Ammon's horn (tissue), 1 donor: Measurements from ENCODE around the gene TET2.

Source experiments
- DNase-seq: peaks from one replicate; pipeline ENCODE4 v3.0.0-alpha.2; 2016; ENCODE audit warnings: low spot score

Gene TET2

DNA sequence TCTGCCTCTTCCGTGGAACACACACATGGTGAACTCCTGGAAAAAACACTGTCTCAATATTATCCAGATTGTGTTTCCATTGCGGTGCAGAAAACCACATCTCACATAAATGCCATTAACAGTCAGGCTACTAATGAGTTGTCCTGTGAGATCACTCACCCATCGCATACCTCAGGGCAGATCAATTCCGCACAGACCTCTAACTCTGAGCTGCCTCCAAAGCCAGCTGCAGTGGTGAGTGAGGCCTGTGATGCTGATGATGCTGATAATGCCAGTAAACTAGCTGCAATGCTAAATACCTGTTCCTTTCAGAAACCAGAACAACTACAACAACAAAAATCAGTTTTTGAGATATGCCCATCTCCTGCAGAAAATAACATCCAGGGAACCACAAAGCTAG lies 87.9 kb downstream of the TET2 start:
- DNase-seq = no peak

DNA sequence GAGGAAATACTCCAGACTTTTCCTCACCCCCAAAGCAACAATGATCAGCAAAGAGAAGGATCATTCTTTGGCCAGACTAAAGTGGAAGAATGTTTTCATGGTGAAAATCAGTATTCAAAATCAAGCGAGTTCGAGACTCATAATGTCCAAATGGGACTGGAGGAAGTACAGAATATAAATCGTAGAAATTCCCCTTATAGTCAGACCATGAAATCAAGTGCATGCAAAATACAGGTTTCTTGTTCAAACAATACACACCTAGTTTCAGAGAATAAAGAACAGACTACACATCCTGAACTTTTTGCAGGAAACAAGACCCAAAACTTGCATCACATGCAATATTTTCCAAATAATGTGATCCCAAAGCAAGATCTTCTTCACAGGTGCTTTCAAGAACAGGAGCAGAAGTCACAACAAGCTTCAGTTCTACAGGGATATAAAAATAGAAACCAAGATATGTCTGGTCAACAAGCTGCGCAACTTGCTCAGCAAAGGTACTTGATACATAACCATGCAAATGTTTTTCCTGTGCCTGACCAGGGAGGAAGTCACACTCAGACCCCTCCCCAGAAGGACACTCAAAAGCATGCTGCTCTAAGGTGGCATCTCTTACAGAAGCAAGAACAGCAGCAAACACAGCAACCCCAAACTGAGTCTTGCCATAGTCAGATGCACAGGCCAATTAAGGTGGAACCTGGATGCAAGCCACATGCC lies 89.7 kb downstream of the TET2 start:
- DNase-seq = no peak

DNA sequence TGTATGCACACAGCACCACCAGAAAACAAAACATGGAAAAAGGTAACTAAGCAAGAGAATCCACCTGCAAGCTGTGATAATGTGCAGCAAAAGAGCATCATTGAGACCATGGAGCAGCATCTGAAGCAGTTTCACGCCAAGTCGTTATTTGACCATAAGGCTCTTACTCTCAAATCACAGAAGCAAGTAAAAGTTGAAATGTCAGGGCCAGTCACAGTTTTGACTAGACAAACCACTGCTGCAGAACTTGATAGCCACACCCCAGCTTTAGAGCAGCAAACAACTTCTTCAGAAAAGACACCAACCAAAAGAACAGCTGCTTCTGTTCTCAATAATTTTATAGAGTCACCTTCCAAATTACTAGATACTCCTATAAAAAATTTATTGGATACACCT lies 90.2 kb downstream of the TET2 start:
- no peak for DNase-seq

DNA sequence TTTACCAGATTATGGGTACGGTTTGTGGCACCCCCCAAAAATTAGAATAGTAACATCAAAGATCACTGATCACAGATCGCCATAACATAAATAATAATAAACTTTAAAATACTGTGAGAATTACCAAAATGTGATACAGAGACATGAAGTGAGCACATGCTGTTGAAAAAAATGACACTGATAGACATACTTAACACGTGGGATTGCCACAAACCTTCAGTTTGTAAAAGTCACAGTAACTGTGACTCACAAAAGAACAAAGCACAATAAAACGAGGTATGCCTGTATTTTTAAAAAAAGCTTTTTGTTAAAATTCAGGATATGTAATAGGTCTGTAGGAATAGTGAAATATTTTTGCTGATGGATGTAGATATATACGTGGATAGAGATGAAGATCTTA lies 93.4 kb downstream of the TET2 start:
- no peak for DNase-seq

DNA sequence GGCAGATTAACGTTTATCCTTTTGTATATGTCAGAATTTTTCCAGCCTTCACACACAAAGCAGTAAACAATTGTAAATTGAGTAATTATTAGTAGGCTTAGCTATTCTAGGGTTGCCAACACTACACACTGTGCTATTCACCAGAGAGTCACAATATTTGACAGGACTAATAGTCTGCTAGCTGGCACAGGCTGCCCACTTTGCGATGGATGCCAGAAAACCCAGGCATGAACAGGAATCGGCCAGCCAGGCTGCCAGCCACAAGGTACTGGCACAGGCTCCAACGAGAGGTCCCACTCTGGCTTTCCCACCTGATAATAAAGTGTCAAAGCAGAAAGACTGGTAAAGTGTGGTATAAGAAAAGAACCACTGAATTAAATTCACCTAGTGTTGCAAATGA lies 94.8 kb downstream of the TET2 start:
- peak; percentile 87 for DNase-seq

DNA sequence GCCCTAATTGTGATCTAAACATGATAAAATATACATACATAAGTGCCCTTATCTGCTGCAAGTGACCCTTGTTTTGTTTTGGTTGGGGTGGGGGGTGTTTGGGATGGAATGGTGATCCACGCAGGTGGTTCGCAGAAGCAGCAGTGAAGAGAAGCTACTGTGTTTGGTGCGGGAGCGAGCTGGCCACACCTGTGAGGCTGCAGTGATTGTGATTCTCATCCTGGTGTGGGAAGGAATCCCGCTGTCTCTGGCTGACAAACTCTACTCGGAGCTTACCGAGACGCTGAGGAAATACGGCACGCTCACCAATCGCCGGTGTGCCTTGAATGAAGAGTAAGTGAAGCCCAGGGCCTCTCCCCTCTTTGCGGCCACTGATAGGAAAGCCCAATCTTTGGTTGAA lies 96.8 kb downstream of the TET2 start:
- DNase-seq = no peak

DNA sequence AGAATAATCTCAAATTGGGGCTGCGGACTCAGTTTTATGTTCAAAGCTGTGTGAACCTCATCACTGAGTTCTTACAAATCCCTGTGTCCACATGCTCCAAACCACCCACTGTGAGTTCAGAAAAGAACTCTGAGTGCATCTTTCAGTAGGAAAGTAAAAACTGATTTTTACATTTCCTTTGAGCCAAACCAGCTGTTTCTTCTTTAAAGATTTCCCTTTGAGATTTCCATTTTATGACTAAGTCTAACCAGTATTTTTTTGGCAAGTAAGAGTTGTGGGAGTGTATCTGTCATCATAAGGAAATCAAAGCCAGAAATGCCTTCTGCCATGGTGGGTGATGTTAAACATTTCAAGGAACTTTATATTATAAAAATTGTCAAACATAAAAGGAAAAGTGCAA lies 100.0 kb downstream of the TET2 start:
- no peak for DNase-seq

DNA sequence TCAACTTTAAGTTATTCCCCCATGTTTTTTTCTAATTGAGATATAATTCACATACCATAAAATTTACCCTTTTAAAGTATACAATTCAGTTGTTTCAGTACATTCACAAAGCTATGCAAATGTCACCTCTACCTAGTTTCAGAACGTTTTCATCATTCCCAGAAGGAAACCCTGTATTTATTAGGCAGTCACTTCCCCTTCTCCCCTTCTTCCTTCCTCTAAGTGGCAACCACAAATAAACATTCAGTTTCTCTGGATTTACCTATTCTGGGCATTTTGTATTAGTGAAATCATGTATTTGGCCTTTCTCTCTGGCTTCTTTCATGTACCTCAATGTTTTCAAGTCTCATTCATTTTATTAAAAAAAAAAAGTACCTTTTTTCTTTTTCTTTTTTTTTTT lies 101.9 kb downstream of the TET2 start:
- DNase-seq = no peak

DNA sequence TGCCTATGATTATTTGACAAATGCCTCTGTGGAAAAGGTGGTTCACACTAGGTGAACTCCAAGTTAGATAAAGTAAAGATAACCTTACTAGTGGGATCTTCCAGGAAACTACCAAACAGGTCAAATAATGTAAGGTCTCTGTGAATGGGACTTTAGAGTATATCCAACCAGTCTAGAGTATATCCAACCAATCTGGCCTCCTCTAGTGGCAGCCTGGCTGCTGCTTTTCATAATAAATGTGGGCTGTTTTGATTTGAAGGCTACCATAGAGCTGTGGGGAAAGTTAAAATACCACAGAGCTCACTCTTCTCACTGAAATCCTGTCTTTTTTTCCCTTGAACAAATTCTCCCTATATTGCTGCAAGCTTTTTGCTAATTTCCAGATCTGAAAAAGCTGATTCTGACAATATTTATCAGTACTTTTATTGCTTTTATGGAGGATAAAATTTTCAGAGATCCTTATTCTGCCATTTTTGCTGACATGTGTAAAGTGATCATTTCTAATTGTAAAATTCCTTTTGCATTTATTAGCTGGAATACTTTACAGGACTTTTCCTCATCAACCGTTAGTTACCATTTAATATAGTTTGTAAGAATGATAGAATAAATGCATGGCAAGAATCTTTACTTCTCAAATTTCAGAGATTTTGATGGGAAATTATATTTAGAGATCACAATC lies 111.3 kb downstream of the TET2 start:
- DNase-seq = no peak

DNA sequence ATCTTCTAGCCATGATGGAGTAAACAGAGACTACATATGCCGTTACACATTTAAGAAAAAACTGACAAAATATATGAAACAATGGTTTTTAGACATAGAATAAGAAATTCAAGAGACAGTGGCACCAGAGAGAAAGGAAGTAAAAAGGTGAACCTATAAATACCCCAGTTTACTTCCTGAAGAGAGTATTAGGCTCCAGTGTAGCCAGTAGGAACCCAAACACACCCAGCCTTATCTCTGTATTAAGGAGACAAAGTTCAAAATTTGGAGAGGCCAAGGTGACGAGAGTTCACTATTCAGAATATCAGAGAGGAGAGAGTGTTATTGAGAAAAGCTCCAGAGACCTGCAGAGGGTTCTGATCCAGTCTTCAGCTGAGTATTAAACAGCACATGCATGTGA lies 119.0 kb downstream of the TET2 start:
- no peak for DNase-seq

DNA sequence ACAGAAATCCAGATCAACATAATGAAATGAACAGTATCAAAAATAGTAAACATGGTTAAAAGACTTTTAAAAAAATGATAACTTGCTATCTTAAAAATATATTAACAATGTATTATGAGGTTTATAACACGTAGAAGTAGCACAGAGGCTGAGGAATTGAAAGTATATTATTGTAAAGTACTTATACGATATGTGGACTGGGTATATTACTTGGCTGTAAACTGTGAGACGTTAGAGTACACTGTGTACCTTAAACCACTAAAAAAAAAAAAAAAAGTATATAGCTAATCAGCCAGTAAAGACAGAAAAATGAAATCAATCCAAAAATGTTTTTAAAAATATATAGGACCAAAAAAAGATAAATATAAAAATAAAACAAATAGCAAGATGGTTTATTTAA lies 120.6 kb downstream of the TET2 start:
- DNase-seq = no peak

DNA sequence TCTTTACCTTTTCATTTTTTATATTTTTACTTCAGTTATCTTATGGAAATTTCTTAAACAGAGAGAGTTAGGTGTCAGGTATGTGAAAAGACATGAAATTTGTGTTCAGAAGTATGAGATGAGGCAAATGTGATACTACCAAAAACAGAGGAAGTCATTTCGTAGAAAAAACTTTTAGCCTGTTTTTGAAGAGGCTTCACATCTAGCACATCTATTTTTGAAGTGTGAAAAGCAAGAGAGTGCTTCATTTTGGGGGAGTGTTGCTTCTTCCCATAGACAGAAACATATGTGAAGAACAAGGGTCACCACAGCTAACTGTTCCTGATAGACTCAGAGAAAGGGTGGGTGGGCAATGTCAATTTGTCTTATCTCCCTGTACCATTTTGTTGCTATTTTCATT lies 125.3 kb downstream of the TET2 start:
- no peak for DNase-seq

DNA sequence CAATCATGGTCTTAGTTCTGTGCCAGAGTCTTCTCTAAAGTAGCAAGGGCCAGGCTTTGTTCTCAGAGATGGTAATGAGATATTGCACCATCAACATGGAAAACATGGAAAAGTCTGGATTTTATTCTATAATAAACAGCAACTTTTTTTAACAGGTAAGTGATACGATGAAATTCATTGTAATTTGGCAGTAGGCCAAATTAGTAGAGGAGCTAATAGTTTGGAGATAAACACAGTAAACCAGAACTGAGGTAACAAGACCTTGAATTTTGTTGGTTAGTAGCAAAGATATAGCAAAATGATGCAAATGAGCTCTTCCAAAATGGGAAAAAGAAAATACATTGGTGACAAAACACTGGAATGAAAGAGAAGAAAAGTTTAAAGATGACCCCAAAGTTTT lies 126.6 kb downstream of the TET2 start:
- DNase-seq = no peak

DNA sequence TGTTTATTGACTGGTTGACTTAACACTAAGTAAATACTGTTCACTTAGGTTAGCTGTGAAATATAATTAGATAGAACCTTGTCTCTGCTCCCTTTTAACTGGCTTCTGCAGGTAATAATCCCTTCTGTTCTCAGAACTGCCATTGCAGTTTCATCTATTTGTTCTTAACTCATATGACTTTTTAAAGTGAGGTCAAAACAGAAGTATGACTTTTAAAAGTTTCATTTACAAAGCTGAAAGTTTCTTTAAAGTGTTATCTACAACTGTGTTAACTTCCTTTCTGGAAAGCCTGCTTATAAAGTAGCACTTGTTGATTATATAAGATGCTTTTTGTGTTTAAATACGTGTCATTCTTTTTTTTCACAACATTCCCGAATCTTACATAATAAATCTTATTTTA lies 127.4 kb downstream of the TET2 start:
- DNase-seq = no peak

DNA sequence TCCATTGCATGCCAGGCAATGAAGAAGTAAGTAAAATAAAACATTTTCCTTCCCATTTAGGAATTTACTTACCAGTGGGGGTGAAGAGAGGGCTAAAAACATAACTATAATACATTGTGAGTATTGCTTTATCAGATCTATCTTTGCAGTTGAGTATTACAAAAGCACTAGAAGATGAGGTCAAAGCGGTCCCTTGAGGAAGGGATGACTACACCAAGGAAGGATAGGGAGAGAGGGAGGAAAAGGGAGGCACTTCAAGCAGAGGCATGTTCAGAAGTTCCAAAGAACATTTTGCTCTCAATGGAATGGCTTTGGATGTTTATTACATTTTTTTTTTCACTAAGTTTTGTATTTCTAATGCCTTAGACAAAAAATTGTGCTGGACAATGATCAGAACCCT lies 127.8 kb downstream of the TET2 start:
- DNase-seq = no peak

DNA sequence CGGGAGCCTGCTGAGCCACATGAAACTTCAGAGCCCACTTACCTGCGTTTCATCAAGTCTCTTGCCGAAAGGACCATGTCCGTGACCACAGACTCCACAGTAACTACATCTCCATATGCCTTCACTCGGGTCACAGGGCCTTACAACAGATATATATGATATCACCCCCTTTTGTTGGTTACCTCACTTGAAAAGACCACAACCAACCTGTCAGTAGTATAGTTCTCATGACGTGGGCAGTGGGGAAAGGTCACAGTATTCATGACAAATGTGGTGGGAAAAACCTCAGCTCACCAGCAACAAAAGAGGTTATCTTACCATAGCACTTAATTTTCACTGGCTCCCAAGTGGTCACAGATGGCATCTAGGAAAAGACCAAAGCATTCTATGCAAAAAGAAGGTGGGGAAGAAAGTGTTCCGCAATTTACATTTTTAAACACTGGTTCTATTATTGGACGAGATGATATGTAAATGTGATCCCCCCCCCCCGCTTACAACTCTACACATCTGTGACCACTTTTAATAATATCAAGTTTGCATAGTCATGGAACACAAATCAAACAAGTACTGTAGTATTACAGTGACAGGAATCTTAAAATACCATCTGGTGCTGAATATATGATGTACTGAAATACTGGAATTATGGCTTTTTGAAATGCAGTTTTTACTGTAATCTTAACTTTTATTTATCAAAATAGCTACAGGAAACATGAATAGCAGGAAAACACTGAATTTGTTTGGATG lies 129.9 kb downstream of the TET2 start:
- DNase-seq = no peak

DNA sequence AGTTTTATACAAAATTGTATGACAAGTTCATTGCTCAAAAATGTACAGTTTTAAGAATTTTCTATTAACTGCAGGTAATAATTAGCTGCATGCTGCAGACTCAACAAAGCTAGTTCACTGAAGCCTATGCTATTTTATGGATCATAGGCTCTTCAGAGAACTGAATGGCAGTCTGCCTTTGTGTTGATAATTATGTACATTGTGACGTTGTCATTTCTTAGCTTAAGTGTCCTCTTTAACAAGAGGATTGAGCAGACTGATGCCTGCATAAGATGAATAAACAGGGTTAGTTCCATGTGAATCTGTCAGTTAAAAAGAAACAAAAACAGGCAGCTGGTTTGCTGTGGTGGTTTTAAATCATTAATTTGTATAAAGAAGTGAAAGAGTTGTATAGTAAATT lies 131.0 kb downstream of the TET2 start:
- no peak for DNase-seq

DNA sequence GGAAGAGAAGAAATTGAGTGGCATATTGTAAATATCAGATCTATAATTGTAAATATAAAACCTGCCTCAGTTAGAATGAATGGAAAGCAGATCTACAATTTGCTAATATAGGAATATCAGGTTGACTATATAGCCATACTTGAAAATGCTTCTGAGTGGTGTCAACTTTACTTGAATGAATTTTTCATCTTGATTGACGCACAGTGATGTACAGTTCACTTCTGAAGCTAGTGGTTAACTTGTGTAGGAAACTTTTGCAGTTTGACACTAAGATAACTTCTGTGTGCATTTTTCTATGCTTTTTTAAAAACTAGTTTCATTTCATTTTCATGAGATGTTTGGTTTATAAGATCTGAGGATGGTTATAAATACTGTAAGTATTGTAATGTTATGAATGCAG lies 132.6 kb downstream of the TET2 start:
- no peak for DNase-seq

DNA sequence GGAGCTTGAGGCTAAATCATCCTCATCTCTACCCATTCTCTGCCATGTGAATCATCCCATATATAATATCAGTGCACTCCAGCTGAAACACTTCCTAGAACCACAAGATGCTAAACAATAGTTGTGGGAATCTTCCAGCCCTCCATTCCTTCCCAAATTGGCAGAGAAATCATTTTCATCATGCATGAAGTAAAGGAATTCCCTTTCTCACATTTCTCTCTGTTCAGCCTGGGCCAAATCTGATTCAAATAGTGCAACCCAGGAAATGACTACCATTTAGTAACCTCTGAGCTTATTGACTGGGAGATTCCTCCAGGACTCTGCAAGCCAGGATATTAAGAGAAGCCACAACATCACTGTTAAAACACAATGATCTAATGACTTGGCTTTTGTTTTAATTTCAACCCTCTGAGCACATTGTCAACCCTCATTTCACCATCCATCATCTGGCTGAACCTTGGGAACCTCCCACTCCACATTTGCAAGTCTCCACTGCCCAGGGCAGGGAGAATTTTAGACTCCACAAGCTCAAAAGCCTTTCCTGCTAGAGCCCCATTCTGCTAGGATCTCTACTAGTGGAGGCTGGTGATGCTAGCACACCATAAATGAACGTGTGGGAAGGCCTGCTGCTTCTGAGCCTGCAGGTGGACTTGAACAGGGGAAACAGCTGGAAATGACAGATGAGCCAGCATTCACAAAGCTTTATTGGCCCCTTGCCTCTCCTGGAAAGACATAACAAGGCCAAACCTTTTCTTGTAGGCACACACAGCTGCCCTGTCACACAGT lies 133.9 kb downstream of the TET2 start:
- DNase-seq = no peak

DNA sequence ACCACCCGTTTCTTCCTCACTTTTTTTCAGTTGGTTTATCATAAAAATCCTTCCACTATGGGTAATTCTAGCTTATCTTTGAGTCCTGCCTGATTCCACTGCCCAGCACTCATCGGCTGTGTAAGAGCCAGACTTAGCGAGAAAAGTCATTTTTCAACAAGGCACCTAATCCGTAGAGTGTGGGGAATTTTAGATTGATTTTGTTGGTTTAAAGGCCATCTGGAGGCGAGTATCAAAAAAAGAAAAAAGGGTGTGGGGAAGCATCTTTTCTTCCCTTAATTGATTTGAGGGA lies 134.4 kb downstream of the TET2 start:
- DNase-seq = no peak

DNA sequence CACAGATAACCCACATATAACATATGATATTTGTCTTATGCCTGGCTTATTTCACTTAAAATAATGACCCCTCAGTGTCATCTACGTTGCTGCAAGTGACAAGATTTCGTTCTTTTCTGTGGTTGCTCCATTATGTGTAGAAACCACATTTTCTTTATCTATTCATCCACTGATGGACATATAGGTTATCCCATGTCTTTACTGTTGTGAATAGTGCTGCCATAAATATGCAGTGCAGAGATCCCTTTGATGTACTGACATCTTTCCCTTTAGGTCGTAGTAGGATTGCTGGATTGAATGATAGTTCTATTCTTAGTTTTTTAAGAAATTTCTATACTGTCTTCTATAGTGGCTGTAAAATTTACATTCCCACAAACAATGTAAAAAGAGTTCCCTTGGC lies 135.8 kb downstream of the TET2 start:
- no peak for DNase-seq

DNA sequence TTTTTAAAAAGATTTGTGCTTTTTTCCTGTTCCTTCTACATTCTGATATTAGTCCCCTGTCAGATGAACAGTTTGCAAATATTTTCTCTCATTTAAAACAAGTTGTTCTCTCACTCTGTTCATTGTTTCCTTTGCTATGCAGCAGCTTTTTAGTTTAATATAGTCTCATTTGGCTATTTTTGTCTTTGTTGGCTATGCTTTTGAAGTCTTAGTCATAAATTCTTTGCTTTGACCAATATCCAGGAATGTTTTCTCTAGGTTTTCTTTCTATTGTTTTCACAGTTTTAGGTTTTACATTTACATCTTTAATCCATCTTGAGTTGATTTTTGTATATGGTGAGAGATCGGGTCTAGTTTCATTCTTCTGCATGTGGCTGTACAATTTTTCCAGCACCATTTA lies 136.8 kb downstream of the TET2 start:
- DNase-seq = no peak

DNA sequence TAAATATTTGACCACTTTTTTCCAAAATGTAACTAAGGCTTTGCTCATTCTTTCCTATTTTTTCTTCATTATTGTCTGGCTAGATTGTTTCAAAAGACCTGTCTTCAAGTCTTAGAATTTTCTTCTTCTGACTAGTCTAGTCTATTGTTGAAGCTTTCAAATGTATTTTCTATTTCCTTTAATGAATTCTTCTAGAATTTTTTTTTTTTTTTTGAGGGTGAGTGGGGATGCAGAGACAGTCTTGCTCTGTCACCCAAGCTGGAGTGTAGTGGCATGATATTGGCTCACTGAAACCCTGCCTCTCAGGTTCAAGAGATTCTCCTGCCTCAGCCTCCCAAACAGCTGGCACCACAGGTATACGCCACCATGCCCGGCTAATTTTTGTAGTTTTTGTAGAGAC lies 141.4 kb downstream of the TET2 start:
- no peak for DNase-seq
